Esophagus squamous epithelium (tissue), 5 donors: Measurements from ENCODE around the gene CPLX4. TPM values are rescaled to one million over a fixed set of nuclear protein-coding genes. Genes with fewer than 3 reads are reported as not detected.

Source experiments
- DNase-seq: peaks from one replicate; lab custom pipeline; 2025; lab: John Stamatoyannopoulos, UW
- H3K27ac ChIP-seq, 4 donors: fragments of 200-600 bp; sonication (generic); one replicate each; pipeline ENCODE4 v1.5.1; 2016 to 2019; ENCODE audit warnings: mild to moderate bottlenecking in 1 of 4
- H3K27me3 ChIP-seq, 4 donors: fragments of 200-600 bp; sonication (generic); 1 replicate in 3 of 4; 2 replicates in 1 of 4; pipeline versions ENCODE4 v1.5.1 to v1.6.0; 2017 to 2021; ENCODE audit warnings: antibody characterized with exemption in 1 of 4
- H3K36me3 ChIP-seq, 3 donors: fragments of 200-600 bp; sonication (generic); one replicate each; pipeline ENCODE4 v1.5.1; 2016 to 2019
- H3K4me1 ChIP-seq, 3 donors: fragments of 200-600 bp; sonication (generic); one replicate each; pipeline ENCODE4 v1.5.1; 2017 to 2019
- H3K4me3 ChIP-seq, 4 donors: fragments of 200-600 bp; sonication (generic); 1 replicate in 3 of 4; 2 replicates in 1 of 4; pipeline ENCODE4 v1.5.1; 2016 to 2019; ENCODE audit warnings: mild to moderate bottlenecking in 2 of 4, moderate library complexity in 1 of 4
- H3K9me3 ChIP-seq, 3 donors: fragments of 200-600 bp; sonication (generic); one replicate each; pipeline ENCODE4 v1.5.1; 2016 to 2019
- POLR2A ChIP-seq, 4 donors: fragments of 450-650 bp; IDR thresholded peaks; one replicate each; pipeline ENCODE4 v1.6.1; 2017; ENCODE audit warnings: antibody characterized with exemption in 4 of 4, mild to moderate bottlenecking in 4 of 4, moderate library complexity in 3 of 4
- WGBS, 2 donors: methylation state at CpG; one replicate each; pipeline ENCODE4 v1.1.5; 2018; 5-methylcytosine and 5-hydroxymethylcytosine counted together
- intact Hi-C: fragments of 100-400 bp; cut with DNase I; formaldehyde crosslinking; loops from one replicate; pipeline ENCODE4 v1.15.0; 2022
- total RNA-seq, 4 donors: library from RNA; depleted of rRNA; stranded (reverse); fragments of >200 nt; gene quantifications; one replicate each; pipeline ENCODE4 v1.1.0, GENCODE V29; 2016
- TF ChIP-seq, protein P1 (sequence below), 6 experiments: fragments of 450-650 bp in 4 of 6; fragments of 200-600 bp in 2 of 6; sonication (generic) in 2 of 6; IDR thresholded peaks; one replicate each; pipeline ENCODE4 v1.5.1; 2016 to 2019; ENCODE audit warnings: antibody characterized with exemption in 6 of 6, mild to moderate bottlenecking in 4 of 6, moderate library complexity in 4 of 6
- donor health status: DM: yes; HTN: yes; CAD: no.

Gene CPLX4
- total RNA-seq, 4 donors from 2014 or later, result 0.31 TPM; not detected in 3

DNA sequence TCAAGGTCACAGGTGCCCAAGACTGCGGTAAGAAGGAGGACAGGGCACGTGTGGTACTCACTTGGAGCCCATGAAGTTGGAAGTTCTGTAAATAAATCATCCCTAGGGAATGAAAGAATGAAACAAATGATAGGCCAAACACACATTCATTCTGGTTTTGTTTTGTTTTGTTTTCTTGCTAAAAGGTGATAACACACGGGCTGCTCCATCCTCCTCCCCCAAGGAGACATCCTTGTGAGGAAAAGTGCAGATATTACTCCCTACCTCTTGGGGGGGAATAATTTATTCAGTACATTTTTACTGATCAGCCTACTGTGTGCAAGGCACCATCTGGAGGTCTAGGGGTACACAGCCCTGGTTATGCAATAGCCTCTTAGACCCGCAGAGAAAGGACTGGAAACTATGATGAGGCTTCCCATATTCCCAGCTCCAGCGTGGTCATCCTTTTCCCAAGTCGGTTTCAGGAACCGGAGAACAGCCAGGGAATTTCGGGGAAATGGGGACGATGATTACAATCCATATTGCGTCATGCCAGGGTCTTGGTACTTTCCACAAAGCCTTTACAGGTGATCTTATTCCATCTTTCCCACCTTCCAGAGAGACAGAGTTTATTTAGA is 51.5 kb downstream of the CPLX4 start:
- Histone ChIP-seq H3K27me3 (peaks cover under 1 to 65% (median 38%) of the 10 kb centered on the region in 4 donors), H3K27ac (no peak overlapping the region), H3K4me3 (no peak overlapping the region), H3K4me1 (peaks cover 16 to 62% (median 21%) of the 10 kb centered on the region in 3 donors), H3K9me3 (no peaks in the 10 kb centered on the region), H3K36me3 (no peaks in the 10 kb centered on the region)
- DNase-seq, result no peak
- 13 to 19% methylated on average over 9 to 10 of the region's 10 CpGs for WGBS, 2 donors
- intact Hi-C loops, result no loop called here
- TF ChIP-seq, protein P1, sequence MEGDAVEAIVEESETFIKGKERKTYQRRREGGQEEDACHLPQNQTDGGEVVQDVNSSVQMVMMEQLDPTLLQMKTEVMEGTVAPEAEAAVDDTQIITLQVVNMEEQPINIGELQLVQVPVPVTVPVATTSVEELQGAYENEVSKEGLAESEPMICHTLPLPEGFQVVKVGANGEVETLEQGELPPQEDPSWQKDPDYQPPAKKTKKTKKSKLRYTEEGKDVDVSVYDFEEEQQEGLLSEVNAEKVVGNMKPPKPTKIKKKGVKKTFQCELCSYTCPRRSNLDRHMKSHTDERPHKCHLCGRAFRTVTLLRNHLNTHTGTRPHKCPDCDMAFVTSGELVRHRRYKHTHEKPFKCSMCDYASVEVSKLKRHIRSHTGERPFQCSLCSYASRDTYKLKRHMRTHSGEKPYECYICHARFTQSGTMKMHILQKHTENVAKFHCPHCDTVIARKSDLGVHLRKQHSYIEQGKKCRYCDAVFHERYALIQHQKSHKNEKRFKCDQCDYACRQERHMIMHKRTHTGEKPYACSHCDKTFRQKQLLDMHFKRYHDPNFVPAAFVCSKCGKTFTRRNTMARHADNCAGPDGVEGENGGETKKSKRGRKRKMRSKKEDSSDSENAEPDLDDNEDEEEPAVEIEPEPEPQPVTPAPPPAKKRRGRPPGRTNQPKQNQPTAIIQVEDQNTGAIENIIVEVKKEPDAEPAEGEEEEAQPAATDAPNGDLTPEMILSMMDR (IDR thresholded peaks at IDR 0.05), result no peak
- no peak for TF ChIP-seq POLR2A (IDR thresholded peaks at IDR 0.05)

DNA sequence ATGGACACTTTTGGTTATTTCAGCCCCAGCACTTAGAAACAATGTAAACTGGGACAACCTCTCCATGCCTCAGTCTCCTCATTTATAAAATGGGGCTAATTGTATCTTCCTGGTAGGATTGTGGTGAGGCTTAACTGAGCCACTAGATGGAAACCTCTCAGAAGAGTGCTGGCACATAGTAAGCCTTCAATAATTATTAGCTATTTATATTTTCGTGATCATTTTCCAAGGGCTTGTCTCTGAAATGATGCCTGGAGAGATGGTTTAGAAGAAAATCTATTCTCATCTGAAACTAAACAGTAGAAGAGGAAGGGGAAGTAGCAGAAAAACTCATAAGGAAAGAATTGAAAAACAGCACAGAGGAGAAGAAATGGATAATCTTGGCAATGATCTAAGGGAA is 52.0 kb downstream of the CPLX4 start:
- no peaks in the 10 kb centered on the region for H3K9me3 ChIP-seq
- no peak overlapping the region for H3K4me3 ChIP-seq
- DNase-seq, result no peak
- H3K36me3 ChIP-seq, result no peaks in the 10 kb centered on the region
- no peak for TF ChIP-seq POLR2A (IDR thresholded peaks at IDR 0.05)
- TF ChIP-seq, protein P1 (IDR thresholded peaks at IDR 0.05), result no peak
- intact Hi-C loops, result no loop called here
- H3K4me1 ChIP-seq, result peaks cover 13 to 57% (median 21%) of the 10 kb centered on the region in 3 donors
- peaks cover 3 to 60% (median 35%) of the 10 kb centered on the region in 4 donors for H3K27me3 ChIP-seq
- H3K27ac ChIP-seq, result no peak overlapping the region
- WGBS, 2 donors, result 9 to 18% methylated on average over 1 of the region's 1 CpG

DNA sequence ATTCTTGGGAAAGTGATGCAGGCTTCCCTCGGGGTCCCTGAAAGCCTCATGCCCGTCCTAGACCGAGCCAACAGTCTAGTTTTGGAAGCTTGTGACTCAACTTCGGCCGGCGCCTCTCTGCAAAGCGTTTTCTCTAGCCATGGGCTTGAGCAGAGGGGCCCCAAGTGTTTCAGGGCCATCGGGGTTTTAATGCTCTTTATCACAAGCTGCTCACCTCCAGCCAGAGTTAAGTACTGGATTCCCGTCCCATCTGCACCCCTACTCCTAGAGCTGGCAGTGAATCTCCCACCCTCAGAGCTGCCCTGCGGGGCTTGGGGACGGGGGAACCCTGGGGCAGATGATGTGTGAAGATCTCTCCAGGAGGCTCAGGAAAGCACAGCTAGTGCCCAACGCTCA is 52.5 kb downstream of the CPLX4 start:
- no peak overlapping the region for H3K27ac ChIP-seq
- intact Hi-C loops, result no loop called here
- H3K4me3 ChIP-seq, result no peak overlapping the region
- H3K27me3 ChIP-seq, result peaks cover 3 to 57% (median 33%) of the 10 kb centered on the region in 4 donors
- H3K36me3 ChIP-seq, result no peaks in the 10 kb centered on the region
- peaks cover 13 to 57% (median 21%) of the 10 kb centered on the region in 3 donors for H3K4me1 ChIP-seq
- WGBS, 2 donors, result 19% methylated on average over 10 of the region's 12 CpGs; no CpG with 5 or more reads in 1 of the 2 donors
- TF ChIP-seq, protein P1 (IDR thresholded peaks at IDR 0.05), result no peak
- TF ChIP-seq POLR2A (IDR thresholded peaks at IDR 0.05), result no peak
- H3K9me3 ChIP-seq, result no peaks in the 10 kb centered on the region
- DNase-seq, result no peak

DNA sequence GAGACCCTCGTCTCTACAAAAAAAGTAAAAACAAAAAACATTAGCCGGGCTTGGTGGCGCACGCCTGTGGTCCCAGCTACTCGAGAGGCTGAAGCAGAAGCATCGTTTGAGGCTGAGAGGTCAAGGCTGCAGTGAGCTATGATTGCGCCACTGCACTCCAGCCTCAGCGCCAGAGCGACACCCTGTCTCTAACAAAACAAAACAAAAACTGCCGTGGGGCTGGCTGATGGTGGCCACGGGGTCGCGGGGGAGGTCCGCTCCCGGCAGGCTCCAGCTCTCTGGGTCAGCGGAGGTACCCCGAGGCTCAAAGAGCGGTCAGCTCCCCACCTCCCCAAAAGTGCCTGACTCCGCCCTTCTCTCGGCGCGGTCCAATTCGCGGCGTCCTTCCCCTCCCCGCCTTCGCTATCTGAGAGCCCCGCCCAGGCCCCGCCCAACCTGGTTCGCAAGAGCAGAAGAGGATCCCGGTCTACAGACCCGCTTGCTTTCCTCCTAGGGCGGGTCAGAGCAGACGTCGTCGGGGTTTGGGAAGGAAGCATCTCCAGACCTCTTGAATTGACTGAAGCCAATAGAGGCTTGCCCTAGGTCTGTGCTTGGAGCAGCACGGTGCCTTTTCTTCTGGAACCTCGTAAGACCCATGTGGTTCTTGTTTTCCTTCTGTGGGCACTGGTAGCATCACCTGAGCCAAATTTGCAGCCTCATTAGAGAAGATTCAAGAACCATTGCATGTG is 53.0 kb downstream of the CPLX4 start:
- no peaks in the 10 kb centered on the region for H3K9me3 ChIP-seq
- H3K4me3 ChIP-seq, result peak overlapping the region in 2 of 4 donors; percentile 33 to 51
- no peaks in the 10 kb centered on the region for H3K36me3 ChIP-seq
- peaks cover 8 to 52% (median 30%) of the 10 kb centered on the region in 4 donors for H3K27me3 ChIP-seq
- no peak overlapping the region for H3K27ac ChIP-seq
- DNase-seq, result no peak
- 10 to 11% methylated on average over 6 to 11 of the region's 38 CpGs for WGBS, 2 donors
- TF ChIP-seq POLR2A (IDR thresholded peaks at IDR 0.05), result no peak
- TF ChIP-seq, protein P1 (IDR thresholded peaks at IDR 0.05), result no peak
- intact Hi-C loops, result no loop called here
- peaks cover 13 to 57% (median 21%) of the 10 kb centered on the region in 3 donors for H3K4me1 ChIP-seq
